HUDEP-2 (cell line): ENCODE measurements around the gene PFKFB1.
"Not testable (repeated sequence)": the region's sequence is repeated elsewhere in the genome, so short reads cannot be mapped to it uniquely, and the experiment has no call there.

ENCODE experiments used
- DNase-seq, 76 experiments: peaks; one replicate each; lab custom pipeline; 2025; ENCODE audit not compliant: unreplicated experiment in 76 of 76; lab: John Stamatoyannopoulos, UW

PFKFB1 gene

GRCh38 chrX:54994668-54995351 is 822 bp upstream of the PFKFB1 start:
- no peak for DNase-seq

GRCh38 chrX:54992911-54993622 is 921 bp downstream of the PFKFB1 start:
- DNase-seq: peak in 2 of 76 experiments; percentile 2 to 7

- DNase-seq: no peak
Measured at GRCh38 chrX:54991706-54992105, 2.3 kb downstream of the PFKFB1 start.

GRCh38 chrX:54983306-54983705 is 10.7 kb downstream of the PFKFB1 start:
- DNase-seq: not testable (repeated sequence)

GRCh38 chrX:54980334-54980733 is 13.7 kb downstream of the PFKFB1 start:
- no peak for DNase-seq

- DNase-seq: no peak
Measured at GRCh38 chrX:54979432-54979831, 14.6 kb downstream of the PFKFB1 start.

- no peak for DNase-seq
Measured at GRCh38 chrX:54978448-54978847, 15.5 kb downstream of the PFKFB1 start.

GRCh38 chrX:54977387-54977786 is 16.6 kb downstream of the PFKFB1 start:
- no peak for DNase-seq

GRCh38 chrX:54964766-54965497 is 29.1 kb downstream of the PFKFB1 start:
- DNase-seq: no peak

- DNase-seq: no peak
Measured at GRCh38 chrX:54961750-54962149, 32.2 kb downstream of the PFKFB1 start.

GRCh38 chrX:54950730-54951375 is 43.1 kb downstream of the PFKFB1 start:
- DNase-seq: no peak

GRCh38 chrX:54945224-54945623 is 48.8 kb downstream of the PFKFB1 start:
- no peak for DNase-seq

- DNase-seq: no peak
Measured at GRCh38 chrX:54944816-54945215, 49.2 kb downstream of the PFKFB1 start.

- DNase-seq: no peak
Measured at GRCh38 chrX:54937416-54937815, 56.6 kb downstream of the PFKFB1 start.

- no peak for DNase-seq
Measured at GRCh38 chrX:54935306-54935705, 58.7 kb downstream of the PFKFB1 start.

- DNase-seq: no peak
Measured at GRCh38 chrX:54934890-54935289, 59.1 kb downstream of the PFKFB1 start.

GRCh38 chrX:54934058-54934457 is 59.9 kb downstream of the PFKFB1 start:
- no peak for DNase-seq

- no peak for DNase-seq
Measured at GRCh38 chrX:54933150-54933826, 60.7 kb downstream of the PFKFB1 start.

GRCh38 chrX:54931107-54931506 is 62.9 kb downstream of the PFKFB1 start:
- no peak for DNase-seq

GRCh38 chrX:54930291-54931049 is 63.5 kb downstream of the PFKFB1 start:
- DNase-seq: no peak
